Measurements from ENCODE around the gene TIGD7.
A peak's percentile ranks its signal among the peaks of the same experiment; 100 is the strongest.

Gene TIGD7, protein sequence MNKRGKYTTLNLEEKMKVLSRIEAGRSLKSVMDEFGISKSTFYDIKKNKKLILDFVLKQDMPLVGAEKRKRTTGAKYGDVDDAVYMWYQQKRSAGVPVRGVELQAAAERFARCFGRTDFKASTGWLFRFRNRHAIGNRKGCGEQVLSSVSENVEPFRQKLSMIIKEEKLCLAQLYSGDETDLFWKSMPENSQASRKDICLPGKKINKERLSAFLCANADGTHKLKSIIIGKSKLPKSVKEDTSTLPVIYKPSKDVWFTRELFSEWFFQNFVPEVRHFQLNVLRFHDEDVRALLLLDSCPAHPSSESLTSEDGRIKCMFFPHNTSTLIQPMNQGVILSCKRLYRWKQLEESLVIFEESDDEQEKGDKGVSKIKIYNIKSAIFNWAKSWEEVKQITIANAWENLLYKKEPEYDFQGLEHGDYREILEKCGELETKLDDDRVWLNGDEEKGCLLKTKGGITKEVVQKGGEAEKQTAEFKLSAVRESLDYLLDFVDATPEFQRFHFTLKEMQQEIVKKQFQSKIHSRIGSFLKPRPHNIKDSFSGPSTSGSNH

DNA sequence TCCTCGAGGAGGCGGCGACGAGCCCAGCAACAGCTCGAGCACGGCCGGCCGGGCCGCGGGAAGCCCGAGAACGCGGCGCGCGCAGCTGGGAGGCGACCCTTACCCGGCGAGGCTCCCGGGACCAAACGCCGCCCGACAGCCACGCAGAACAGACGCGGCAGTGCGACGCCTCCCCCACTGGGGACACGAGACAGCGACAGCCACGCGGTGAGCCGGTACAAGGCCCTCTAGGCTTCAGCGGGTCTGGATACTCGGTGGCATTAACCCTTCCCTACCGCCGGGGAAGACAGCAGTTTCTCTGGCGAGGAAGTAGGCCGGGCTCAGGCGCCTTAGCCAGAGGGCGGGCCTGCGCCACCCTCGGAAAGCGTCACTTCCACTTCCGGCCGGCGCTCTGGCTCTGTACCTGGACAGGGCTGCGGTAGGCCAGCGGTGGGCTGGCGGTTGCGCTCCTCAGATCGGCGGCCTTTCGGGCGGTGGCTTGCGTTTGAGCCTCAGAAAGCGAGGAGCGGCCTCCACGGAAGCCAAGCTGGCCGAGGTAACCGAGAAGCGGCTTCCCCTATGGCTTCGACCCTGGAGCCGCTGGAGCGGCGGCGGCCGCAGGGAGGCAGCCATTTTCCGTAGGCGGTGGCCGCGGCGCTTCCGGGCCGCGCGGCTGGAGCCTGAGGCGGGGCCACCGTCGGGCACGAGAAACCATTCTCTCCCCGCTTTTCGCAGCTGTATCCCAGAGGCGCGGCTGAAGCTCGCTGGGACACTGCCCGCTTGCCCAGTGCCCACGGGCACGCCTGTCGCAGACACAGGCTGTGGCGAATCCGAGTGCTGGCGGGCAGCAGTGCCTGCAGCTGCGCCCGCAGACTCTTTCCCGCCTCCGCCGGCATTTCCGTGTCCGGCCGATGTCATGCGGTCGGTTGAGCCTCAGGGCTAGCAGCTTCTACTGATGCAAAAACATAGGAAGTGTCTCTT is at the start of gene TIGD7, which contains the start of gene ZNF75A:
Gene TIGD7, minus strand, starts transcription at position 322 of the 960 bp plus-strand sequence. CDS start 4,816 bp downstream, outside the sequence.
Gene ZNF75A, plus strand, starts transcription at position 389 of the 960 bp plus-strand sequence. CDS start 2,932 bp downstream, outside the sequence.
- peak; percentile 87 for DNase-seq

- no peak for DNase-seq
These were observed 43.9 kb upstream of the TIGD7 start for GRCh38 chr16:3349175-3349574.

GRCh38 chr16:3348547-3349167 is 43.4 kb upstream of the TIGD7 start:
- DNase-seq = no peak

DNA sequence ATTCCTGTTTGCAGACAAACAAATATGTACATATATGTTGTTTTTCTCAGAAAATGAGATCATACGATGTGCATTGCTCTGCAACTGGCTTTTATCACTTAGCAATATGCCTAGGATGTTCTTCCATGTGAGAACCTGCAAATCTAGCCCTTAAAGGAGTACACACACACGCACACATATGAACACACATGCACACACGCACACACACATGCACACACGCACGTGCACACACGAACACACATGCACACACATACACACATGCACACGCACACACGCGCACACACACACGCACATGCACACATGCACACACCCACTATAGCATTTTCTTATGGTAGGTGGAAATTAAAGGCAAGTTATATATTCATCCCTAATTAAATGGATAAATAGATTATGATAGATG is 42.4 kb upstream of the TIGD7 start:
- no peak for DNase-seq

DNA sequence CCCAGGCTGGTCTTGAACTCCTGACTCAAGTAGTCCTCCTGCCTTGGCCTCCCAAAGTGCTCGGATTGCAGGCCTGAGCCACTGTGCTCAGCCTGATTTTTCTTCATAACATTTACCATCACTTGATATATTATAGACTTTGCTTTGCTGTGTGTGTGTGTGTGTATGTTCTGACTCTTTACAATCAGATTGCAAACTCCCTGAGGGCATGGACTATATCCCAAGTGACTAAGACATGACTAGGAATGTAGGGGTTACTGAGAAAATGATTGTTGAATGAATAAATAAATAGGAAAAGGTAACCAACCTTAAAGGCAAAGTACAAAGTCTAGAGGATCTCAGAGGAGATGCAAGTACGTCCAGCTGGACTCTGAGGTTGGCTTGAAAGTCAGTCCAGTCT is 40.8 kb upstream of the TIGD7 start:
- no peak for DNase-seq

- no peak for DNase-seq
These were observed 23.4 kb upstream of the TIGD7 start for GRCh38 chr16:3328643-3329042.

- DNase-seq = no peak
These were observed 22.9 kb upstream of the TIGD7 start for GRCh38 chr16:3328104-3328503.

- DNase-seq = no peak
These were observed 22.3 kb upstream of the TIGD7 start for GRCh38 chr16:3327514-3327913.

DNA sequence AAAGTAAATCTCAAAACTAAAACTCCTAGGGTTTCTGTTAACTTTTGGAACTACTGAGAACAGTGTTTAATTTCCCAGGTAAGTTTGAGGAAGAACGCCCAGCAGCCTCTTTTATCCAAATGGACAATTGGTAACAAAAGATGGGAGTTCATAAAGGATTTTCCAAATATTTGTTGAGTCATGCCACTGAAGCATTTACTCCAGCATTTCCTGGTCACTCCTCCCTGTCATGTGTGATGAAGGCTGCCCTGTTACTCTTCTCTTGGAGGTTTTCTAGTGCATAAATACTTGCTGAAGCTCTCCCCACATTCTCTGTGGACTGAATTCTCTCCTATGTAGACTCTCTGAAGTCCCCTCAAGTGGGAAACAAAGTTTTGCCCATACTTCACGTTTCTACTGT is 16.6 kb upstream of the TIGD7 start:
- no peak for DNase-seq

DNA sequence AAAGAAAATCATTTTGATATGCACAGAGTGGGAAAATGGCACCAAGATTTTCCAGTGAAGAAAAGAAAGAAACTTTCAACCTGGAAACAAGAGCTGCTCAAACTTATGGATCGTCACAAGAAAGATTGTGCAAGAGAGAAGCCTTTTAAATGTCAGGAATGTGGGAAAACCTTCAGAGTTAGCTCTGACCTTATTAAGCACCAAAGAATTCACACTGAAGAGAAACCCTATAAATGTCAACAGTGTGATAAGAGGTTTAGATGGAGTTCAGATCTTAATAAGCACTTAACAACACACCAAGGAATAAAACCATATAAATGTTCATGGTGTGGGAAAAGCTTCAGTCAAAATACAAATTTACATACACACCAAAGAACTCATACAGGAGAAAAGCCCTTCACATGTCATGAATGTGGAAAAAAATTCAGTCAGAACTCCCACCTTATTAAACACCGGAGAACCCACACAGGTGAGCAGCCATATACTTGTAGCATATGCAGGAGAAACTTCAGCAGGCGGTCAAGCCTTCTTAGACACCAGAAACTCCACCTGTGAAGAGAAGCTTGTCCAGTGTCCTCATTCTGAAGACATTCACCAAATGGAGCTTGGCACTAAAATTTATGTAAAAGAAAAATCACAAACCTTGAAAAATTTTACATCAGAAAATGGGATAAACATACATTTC is 12.2 kb upstream of the TIGD7 start:
- no peak for DNase-seq

GRCh38 chr16:3311496-3311895 is 6.3 kb upstream of the TIGD7 start:
- no peak for DNase-seq

- no peak for DNase-seq
These were observed 848 bp upstream of the TIGD7 start for GRCh38 chr16:3306078-3306477.

DNA sequence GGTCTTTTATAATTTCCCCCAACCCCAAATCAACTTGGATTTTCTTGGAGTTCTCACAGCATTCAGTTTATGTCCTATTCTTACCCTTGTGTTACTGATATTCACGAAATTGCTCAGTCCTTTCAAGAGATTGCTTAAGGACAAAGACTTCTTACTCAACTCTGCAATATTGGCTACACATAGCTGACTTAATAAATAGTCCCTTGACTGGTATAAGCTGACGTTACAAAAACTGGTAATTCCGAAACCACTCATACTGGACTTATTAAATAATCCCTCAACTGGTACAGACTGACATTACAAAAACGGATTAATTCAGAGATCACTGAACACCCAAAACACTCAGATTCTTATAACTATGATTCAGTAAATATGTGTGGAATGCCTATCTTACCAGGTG is 860 bp downstream of the TIGD7 start:
- DNase-seq = no peak

- no peak for DNase-seq
These were observed 9.4 kb downstream of the TIGD7 start for GRCh38 chr16:3295783-3296182.

GRCh38 chr16:3295209-3295608 is 10.0 kb downstream of the TIGD7 start:
- no peak for DNase-seq

DNA sequence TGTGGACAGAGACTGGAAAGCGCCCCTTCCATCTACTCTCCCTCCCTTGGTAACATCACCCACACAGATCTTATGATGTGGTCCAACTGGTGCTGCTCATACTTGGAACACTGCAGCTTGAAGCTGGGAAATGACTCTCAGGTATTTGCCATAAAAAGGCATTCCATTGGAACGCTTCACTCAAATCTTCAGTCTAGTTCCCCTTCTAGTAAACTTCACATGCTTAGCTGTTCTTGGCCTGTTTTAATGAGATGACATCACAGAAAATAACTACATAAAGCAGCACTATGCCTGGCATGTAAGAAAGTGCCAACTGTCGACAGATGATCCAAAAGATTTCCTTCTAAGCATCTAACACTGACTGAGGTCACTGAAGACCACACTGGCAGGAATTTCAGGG is 12.6 kb downstream of the TIGD7 start:
- no peak for DNase-seq

- no peak for DNase-seq
These were observed 15.1 kb downstream of the TIGD7 start for GRCh38 chr16:3289998-3290673.

GRCh38 chr16:3285131-3285530 is 20.1 kb downstream of the TIGD7 start:
- no peak for DNase-seq

DNA sequence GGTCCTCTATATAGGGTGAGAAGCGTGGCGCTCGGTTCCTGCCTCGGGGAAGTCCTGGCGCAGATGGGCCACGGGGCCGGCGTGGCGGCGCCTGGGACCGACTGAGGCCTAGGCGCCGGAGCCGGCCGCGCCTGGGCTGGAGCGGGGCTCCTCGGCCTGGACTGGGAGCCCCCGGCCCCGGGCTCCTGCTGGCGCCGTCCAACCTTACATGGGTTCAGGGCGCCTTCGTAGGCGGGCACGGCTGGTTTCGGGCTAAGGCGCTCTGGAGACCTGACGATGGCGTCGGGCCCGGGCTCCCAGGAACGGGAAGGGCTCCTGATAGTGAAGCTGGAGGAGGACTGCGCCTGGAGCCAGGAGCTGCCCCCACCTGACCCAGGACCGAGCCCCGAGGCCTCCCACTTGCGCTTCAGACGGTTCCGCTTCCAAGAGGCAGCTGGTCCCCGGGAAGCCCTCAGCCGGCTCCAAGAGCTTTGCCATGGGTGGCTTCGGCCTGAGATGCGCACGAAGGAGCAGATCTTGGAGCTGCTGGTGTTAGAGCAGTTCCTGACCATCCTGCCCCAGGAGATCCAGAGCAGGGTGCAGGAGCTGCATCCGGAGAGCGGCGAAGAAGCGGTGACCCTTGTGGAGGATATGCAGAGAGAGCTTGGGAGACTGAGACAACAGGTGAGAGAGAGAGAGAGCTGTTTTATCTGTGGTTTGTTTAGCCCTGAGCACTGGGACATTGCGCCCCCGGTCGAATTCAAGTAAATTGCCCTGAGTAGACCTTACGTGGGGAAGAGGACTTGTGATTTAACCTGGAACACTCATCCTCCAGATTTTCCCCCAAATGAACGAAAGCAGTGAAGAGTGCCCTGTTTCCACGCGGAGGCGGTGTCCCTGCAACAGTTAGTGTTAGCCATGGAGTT is 21.4 kb downstream of the TIGD7 start:
- DNase-seq = no peak

GRCh38 chr16:3282730-3283542 is 22.3 kb downstream of the TIGD7 start, which contains the start of gene ZNF263:
Gene ZNF263, plus strand, starts transcription at chr16:3283491. Its CDS starts 328 bp downstream, at chr16:3283819.
- peak; percentile 96 for DNase-seq
